ENCODE results near the gene CYP2C18. TPM values are rescaled to one million over a fixed set of nuclear protein-coding genes. Genes with fewer than 3 reads are reported as not detected.
"Not testable (repeated sequence)": the region's sequence is repeated elsewhere in the genome, so short reads cannot be mapped to it uniquely, and the experiment has no call there.

CYP2C18 gene
- total and polyA plus RNA-seq, 2 of the 13 experiments (the other 11 are each of a cell fraction or from before 2014, with no cell fraction given) = 0.07 TPM; not detected in 1

DNA sequence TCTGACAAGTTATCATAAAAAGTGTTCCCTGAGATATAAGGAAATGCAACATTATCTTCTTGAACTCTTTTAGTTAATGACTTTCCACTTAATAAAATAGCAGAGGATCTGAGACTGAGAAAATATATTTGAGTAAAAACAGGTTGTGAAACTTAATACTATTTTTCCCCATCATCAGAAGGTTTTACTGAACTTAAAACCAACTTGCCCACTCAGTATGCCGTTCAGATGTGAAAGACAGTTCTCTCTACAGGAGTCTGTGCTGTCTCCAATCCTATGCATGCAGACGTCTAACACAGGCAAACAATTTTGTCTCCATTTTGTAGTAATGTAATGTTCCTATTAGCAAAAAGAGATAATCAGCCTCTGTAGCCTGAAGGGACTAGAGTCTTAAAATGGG, 38.2 kb upstream of the CYP2C18 start:
- no peak overlapping the region for H3K27ac ChIP-seq (ENCODE audit: extremely low read length, insufficient read depth, low read length)
- no peaks in the 10 kb centered on the region for H3K27me3 ChIP-seq (ENCODE audit: control insufficient read depth in 1 of 2, insufficient read depth in 2 of 2, low read length in 2 of 2)
- no peak overlapping the region for H3K9ac ChIP-seq (ENCODE audit: insufficient read depth, low read depth, low read length)
- no peak overlapping the region for H3K4me2 ChIP-seq (ENCODE audit: low read depth, low read length)
- no peaks in the 10 kb centered on the region for H4K20me1 ChIP-seq (ENCODE audit: insufficient read depth, low read length)
- intact Hi-C loops (cut with micrococcal nuclease; ENCODE audit: unreplicated experiment) = no loop called here
- H3K79me2 ChIP-seq (ENCODE audit: insufficient read depth, low read length) = no peaks in the 10 kb centered on the region
- ATAC-seq = no peak
- CTCF ChIA-PET (ENCODE audit: low intra/inter-chr PET ratio, low total read pairs) = no interaction called here
- no peaks in the 10 kb centered on the region for H3K36me3 ChIP-seq (replicated peaks in 1 of 2; ENCODE audit: control insufficient read depth in 1 of 2, insufficient read depth in 2 of 2, low read length in 2 of 2)
- BruUV-seq (replicated peaks) = no TSS peak
- no peaks in the 10 kb centered on the region for H3K9me3 ChIP-seq (ENCODE audit: low read length)
- no peak overlapping the region for H2AFZ ChIP-seq (ENCODE audit: low read length)
- TF ChIP-seq ZNF616 (CRISPR knock-in tag; IDR thresholded peaks at IDR 0.05; ENCODE audit: low read depth) = no peak
- FAIRE-seq = no peak
- 28% methylated on average over 2 of the region's 2 CpGs for WGBS (ENCODE audit: low lambda C conversion rate)
- POLR2A ChIA-PET = no interaction called here
- in situ Hi-C loops (cut with HindIII; ENCODE audit: extremely low pct_ligation_motif_present, low pct_unique_long_range_greater_than_20kb) = loop anchor here (25.0 kb wide), 1 partner anchor 592 kb away; no protein-coding TSS in a partner anchor
- no peaks in the 10 kb centered on the region for H3K4me1 ChIP-seq (ENCODE audit: insufficient read depth, low read length)
- DNase-seq (ENCODE audit: low spot score) = no peak
- no peak overlapping the region for H3K4me3 ChIP-seq (replicated peaks in 1 of 3; ENCODE audit: insufficient read depth in 1 of 3, low read depth in 2 of 3, low read length in 3 of 3)

DNA sequence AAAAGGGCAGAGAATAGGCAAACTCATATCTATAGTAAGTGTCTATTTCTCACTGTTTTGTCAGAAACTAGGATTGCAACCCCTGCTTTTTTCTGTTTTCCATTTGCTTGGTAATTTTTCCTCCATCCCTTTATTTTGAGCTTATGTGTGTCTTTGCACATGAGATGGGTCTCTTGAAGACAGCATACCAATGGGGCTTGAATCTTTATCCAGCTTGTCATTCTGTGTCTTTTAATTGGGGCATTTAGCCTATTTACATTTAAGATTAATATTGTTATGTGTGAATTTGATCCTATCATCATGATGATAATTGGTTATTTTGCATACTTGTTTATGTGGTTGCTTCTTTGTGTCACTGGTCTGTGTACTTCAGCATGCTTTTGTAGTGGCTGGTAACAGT, 28.3 kb upstream of the CYP2C18 start:
- ATAC-seq; H3K9ac ChIP-seq (ENCODE audit: insufficient read depth, low read depth, low read length); FAIRE-seq; H3K4me1 ChIP-seq (ENCODE audit: insufficient read depth, low read length); H2AFZ ChIP-seq (ENCODE audit: low read length); H3K4me2 ChIP-seq (ENCODE audit: low read depth, low read length); H4K20me1 ChIP-seq (ENCODE audit: insufficient read depth, low read length); intact Hi-C loops (cut with micrococcal nuclease; ENCODE audit: unreplicated experiment); H3K4me3 ChIP-seq (replicated peaks in 1 of 3; ENCODE audit: insufficient read depth in 1 of 3, low read depth in 2 of 3, low read length in 3 of 3); POLR2A ChIA-PET; H3K27me3 ChIP-seq (ENCODE audit: control insufficient read depth in 1 of 2, insufficient read depth in 2 of 2, low read length in 2 of 2); DNase-seq (ENCODE audit: low spot score); BruUV-seq (replicated peaks); H3K36me3 ChIP-seq (replicated peaks in 1 of 2; ENCODE audit: control insufficient read depth in 1 of 2, insufficient read depth in 2 of 2, low read length in 2 of 2); in situ Hi-C loops (cut with HindIII; ENCODE audit: extremely low pct_ligation_motif_present, low pct_unique_long_range_greater_than_20kb); H3K79me2 ChIP-seq (ENCODE audit: insufficient read depth, low read length); H3K9me3 ChIP-seq (ENCODE audit: low read length); CTCF ChIA-PET (ENCODE audit: low intra/inter-chr PET ratio, low total read pairs); H3K27ac ChIP-seq (ENCODE audit: extremely low read length, insufficient read depth, low read length): not testable (repeated sequence)

DNA sequence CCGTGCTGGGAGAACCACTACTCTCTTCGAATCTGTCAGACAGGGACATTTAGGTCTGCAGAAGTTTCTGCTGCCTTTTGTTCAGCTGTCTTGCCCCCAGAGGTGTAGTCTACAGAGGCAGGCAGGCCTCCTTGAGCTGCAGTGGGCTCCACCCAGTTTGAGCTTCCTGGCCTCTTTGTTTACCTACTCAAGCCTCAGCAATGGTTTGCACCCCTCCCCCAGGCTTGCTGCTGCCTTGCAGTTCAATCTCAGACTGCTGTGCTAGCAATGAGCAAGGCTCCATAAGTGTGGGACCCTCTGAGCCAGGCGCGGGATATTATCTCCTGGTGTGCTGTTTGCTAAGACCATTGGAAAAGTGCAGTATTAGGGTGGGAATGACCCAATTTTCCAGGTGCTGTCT, 20.5 kb upstream of the CYP2C18 start:
- intact Hi-C loops (cut with micrococcal nuclease; ENCODE audit: unreplicated experiment); H3K4me1 ChIP-seq (ENCODE audit: insufficient read depth, low read length); H4K20me1 ChIP-seq (ENCODE audit: insufficient read depth, low read length); DNase-seq (ENCODE audit: low spot score); FAIRE-seq; H3K4me3 ChIP-seq (replicated peaks in 1 of 3; ENCODE audit: insufficient read depth in 1 of 3, low read depth in 2 of 3, low read length in 3 of 3); ATAC-seq; H3K27me3 ChIP-seq (ENCODE audit: control insufficient read depth in 1 of 2, insufficient read depth in 2 of 2, low read length in 2 of 2); POLR2A ChIA-PET; H3K4me2 ChIP-seq (ENCODE audit: low read depth, low read length); H3K36me3 ChIP-seq (replicated peaks in 1 of 2; ENCODE audit: control insufficient read depth in 1 of 2, insufficient read depth in 2 of 2, low read length in 2 of 2); in situ Hi-C loops (cut with HindIII; ENCODE audit: extremely low pct_ligation_motif_present, low pct_unique_long_range_greater_than_20kb); H3K9ac ChIP-seq (ENCODE audit: insufficient read depth, low read depth, low read length); H3K9me3 ChIP-seq (ENCODE audit: low read length); H2AFZ ChIP-seq (ENCODE audit: low read length); H3K79me2 ChIP-seq (ENCODE audit: insufficient read depth, low read length); BruUV-seq (replicated peaks); CTCF ChIA-PET (ENCODE audit: low intra/inter-chr PET ratio, low total read pairs); H3K27ac ChIP-seq (ENCODE audit: extremely low read length, insufficient read depth, low read length): not testable (repeated sequence)
- WGBS (ENCODE audit: low lambda C conversion rate) = 63% methylated on average over 4 of the region's 4 CpGs
